Gastroesophageal sphincter (tissue), 3 donors: ENCODE results near the gene ACAA2.

Experiments
- POLR2A ChIP-seq, 2 donors: fragments of 450-650 bp; IDR thresholded peaks; one replicate each; pipeline ENCODE4 v1.6.1; 2017; ENCODE audit warnings: antibody characterized with exemption in 2 of 2, mild to moderate bottlenecking in 2 of 2, moderate library complexity in 1 of 2
- POLR2AphosphoS5 ChIP-seq: sonication (generic); formaldehyde crosslinking; IDR thresholded peaks from one replicate; pipeline ENCODE4 v1.6.1; 2017; ENCODE audit warnings: antibody characterized with exemption
- TF ChIP-seq, protein P1 (sequence below), 4 experiments: fragments of 200-600 bp in 2 of 4; fragments of 450-650 bp in 2 of 4; sonication (generic) in 1 of 4; IDR thresholded peaks; one replicate each; pipeline ENCODE4 v1.5.1; 2017 to 2019; ENCODE audit warnings: antibody characterized with exemption in 4 of 4, mild to moderate bottlenecking in 2 of 4, moderate library complexity in 2 of 4

DNA sequence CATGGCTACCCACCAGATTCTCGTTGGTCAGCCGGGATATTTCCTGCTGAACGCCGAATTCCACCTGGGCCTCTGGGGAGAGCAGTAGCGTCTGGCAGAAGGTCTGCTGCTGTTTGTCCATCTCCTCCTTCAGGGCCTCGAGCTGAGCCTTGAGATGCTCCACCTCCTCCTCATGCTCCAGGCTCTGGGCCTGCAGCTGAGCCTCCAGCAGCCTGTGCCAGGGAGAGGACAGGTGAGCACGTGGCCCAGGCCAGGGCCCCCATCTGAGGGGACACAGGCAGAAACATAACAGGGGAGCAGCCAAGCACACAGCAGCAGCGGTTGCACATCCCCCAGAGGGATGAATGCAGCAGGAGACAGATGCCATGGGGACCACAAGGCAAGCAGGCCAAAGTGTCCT is 40.1 kb upstream of the ACAA2 start:
- TF ChIP-seq, protein P1, sequence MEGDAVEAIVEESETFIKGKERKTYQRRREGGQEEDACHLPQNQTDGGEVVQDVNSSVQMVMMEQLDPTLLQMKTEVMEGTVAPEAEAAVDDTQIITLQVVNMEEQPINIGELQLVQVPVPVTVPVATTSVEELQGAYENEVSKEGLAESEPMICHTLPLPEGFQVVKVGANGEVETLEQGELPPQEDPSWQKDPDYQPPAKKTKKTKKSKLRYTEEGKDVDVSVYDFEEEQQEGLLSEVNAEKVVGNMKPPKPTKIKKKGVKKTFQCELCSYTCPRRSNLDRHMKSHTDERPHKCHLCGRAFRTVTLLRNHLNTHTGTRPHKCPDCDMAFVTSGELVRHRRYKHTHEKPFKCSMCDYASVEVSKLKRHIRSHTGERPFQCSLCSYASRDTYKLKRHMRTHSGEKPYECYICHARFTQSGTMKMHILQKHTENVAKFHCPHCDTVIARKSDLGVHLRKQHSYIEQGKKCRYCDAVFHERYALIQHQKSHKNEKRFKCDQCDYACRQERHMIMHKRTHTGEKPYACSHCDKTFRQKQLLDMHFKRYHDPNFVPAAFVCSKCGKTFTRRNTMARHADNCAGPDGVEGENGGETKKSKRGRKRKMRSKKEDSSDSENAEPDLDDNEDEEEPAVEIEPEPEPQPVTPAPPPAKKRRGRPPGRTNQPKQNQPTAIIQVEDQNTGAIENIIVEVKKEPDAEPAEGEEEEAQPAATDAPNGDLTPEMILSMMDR (IDR thresholded peaks at IDR 0.05), result no peak
- TF ChIP-seq POLR2AphosphoS5 (no peak), POLR2A (IDR thresholded peaks at IDR 0.05) (no peak)
